Tibial nerve (tissue), 4 donors: ENCODE results near the gene MEIS1. TPM values are rescaled to one million over a fixed set of nuclear protein-coding genes. Genes with fewer than 3 reads are reported as not detected.

ENCODE experiments used
- DNase-seq, 2 donors: peaks; one replicate each; pipeline ENCODE4 v3.0.0-alpha.2; 2019; ENCODE audit warnings: low spot score in 2 of 2
- H3K27ac ChIP-seq, 4 donors: fragments of 200-600 bp; sonication (generic) in 3 of 4; one replicate each; pipeline ENCODE4 v1.5.1; 2017 to 2019; ENCODE audit warnings: mild to moderate bottlenecking in 1 of 4
- H3K27me3 ChIP-seq, 2 donors: fragments of 200-600 bp; sonication (generic) in 1 of 2; one replicate each; pipeline versions ENCODE4 v1.5.1 to v1.6.0; 2017 to 2019
- H3K36me3 ChIP-seq, 3 donors: fragments of 200-600 bp; sonication (generic); one replicate each; pipeline ENCODE4 v1.5.1; 2018 to 2019
- H3K4me1 ChIP-seq, 4 donors: fragments of 200-600 bp; sonication (generic) in 3 of 4; one replicate each; pipeline ENCODE4 v1.5.1; 2017 to 2019
- H3K4me3 ChIP-seq, 4 donors: fragments of 200-600 bp; sonication (generic) in 3 of 4; one replicate each; pipeline ENCODE4 v1.5.1; 2017 to 2019; ENCODE audit warnings: mild to moderate bottlenecking in 1 of 4, moderate library complexity in 1 of 4
- H3K9me3 ChIP-seq, 4 donors: fragments of 200-600 bp; sonication (generic) in 3 of 4; one replicate each; pipeline ENCODE4 v1.5.1; 2017 to 2019
- EP300 ChIP-seq, 2 donors: sonication (generic); formaldehyde crosslinking; IDR thresholded peaks; one replicate each; pipeline ENCODE4 v1.6.1; 2017; ENCODE audit warnings: antibody characterized with exemption in 2 of 2, mild to moderate bottlenecking in 1 of 2
- POLR2A ChIP-seq, 2 donors: fragments of 450-650 bp; IDR thresholded peaks; one replicate each; pipeline ENCODE4 v1.6.1; 2017; ENCODE audit warnings: antibody characterized with exemption in 2 of 2, mild to moderate bottlenecking in 2 of 2, moderate library complexity in 2 of 2
- WGBS, 2 donors: methylation state at CpG; one replicate each; pipeline ENCODE4 v1.1.5; 2018; 5-methylcytosine and 5-hydroxymethylcytosine counted together
- total RNA-seq, 4 donors: library from RNA; depleted of rRNA; stranded (reverse); fragments of >200 nt; gene quantifications; one replicate each; pipeline ENCODE4 v1.1.0, GENCODE V29; 2016
- TF ChIP-seq, protein P1 (sequence below), 5 experiments: fragments of 200-600 bp in 3 of 5; fragments of 450-650 bp in 2 of 5; sonication (generic) in 3 of 5; IDR thresholded peaks; one replicate each; pipeline ENCODE4 v1.5.1; 2016 to 2019; ENCODE audit warnings: antibody characterized with exemption in 5 of 5, mild to moderate bottlenecking in 3 of 5, moderate library complexity in 2 of 5

The MEIS1 gene
- total RNA-seq, 4 donors from 2014 or later = 9.0 to 18.4 (median 12.5) TPM

GRCh38 chr2:66461664-66462500 is 27.0 kb downstream of the MEIS1 start:
- H3K4me3 ChIP-seq = no peak overlapping the region
- H3K27ac ChIP-seq = no peak overlapping the region
- H3K9me3 ChIP-seq = no peaks in the 10 kb centered on the region
- TF ChIP-seq POLR2A (IDR thresholded peaks at IDR 0.05) (no peak), EP300 (IDR thresholded peaks at IDR 0.05) (no peak)
- TF ChIP-seq, protein P1, sequence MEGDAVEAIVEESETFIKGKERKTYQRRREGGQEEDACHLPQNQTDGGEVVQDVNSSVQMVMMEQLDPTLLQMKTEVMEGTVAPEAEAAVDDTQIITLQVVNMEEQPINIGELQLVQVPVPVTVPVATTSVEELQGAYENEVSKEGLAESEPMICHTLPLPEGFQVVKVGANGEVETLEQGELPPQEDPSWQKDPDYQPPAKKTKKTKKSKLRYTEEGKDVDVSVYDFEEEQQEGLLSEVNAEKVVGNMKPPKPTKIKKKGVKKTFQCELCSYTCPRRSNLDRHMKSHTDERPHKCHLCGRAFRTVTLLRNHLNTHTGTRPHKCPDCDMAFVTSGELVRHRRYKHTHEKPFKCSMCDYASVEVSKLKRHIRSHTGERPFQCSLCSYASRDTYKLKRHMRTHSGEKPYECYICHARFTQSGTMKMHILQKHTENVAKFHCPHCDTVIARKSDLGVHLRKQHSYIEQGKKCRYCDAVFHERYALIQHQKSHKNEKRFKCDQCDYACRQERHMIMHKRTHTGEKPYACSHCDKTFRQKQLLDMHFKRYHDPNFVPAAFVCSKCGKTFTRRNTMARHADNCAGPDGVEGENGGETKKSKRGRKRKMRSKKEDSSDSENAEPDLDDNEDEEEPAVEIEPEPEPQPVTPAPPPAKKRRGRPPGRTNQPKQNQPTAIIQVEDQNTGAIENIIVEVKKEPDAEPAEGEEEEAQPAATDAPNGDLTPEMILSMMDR (IDR thresholded peaks at IDR 0.05) = no peak
- no peak for DNase-seq
- peaks cover 0 to 20% (median 0%) of the 10 kb centered on the region in 4 donors for H3K4me1 ChIP-seq
- no peaks in the 10 kb centered on the region for H3K36me3 ChIP-seq
- H3K27me3 ChIP-seq = no peaks in the 10 kb centered on the region
- 63 to 64% methylated on average over 6 of the region's 6 CpGs for WGBS, 2 donors

- H3K4me1 ChIP-seq = peaks cover 0 to 20% (median 0%) of the 10 kb centered on the region in 4 donors
- no peak overlapping the region for H3K4me3 ChIP-seq
- H3K9me3 ChIP-seq = no peaks in the 10 kb centered on the region
- TF ChIP-seq, protein P1 (IDR thresholded peaks at IDR 0.05) = no peak
- TF ChIP-seq EP300 (IDR thresholded peaks at IDR 0.05) = no peak
- no peaks in the 10 kb centered on the region for H3K27me3 ChIP-seq
- no peak overlapping the region for H3K27ac ChIP-seq
- no peak for DNase-seq
- no peaks in the 10 kb centered on the region for H3K36me3 ChIP-seq
- 38 to 40% methylated on average over 5 of the region's 5 CpGs for WGBS, 2 donors
Observed at GRCh38 chr2:66462501-66462825, 27.5 kb downstream of the MEIS1 start.

- no peak for DNase-seq
- H3K36me3 ChIP-seq = no peaks in the 10 kb centered on the region
- WGBS, 2 donors = 70 to 80% methylated on average over 3 of the region's 3 CpGs
- no peak overlapping the region for H3K4me3 ChIP-seq
- H3K4me1 ChIP-seq = peaks cover 0 to 20% (median 0%) of the 10 kb centered on the region in 4 donors
- TF ChIP-seq, protein P1 (IDR thresholded peaks at IDR 0.05) = no peak
- TF ChIP-seq POLR2A (IDR thresholded peaks at IDR 0.05) = no peak
- no peak for TF ChIP-seq EP300 (IDR thresholded peaks at IDR 0.05)
- H3K27ac ChIP-seq = no peak overlapping the region
- no peaks in the 10 kb centered on the region for H3K9me3 ChIP-seq
- no peaks in the 10 kb centered on the region for H3K27me3 ChIP-seq
Observed at GRCh38 chr2:66463206-66463755, 28.4 kb downstream of the MEIS1 start.

- no peak for DNase-seq
- Histone ChIP-seq H3K4me1 (peaks cover 0 to 20% (median 0%) of the 10 kb centered on the region in 4 donors), H3K4me3 (no peak overlapping the region), H3K36me3 (no peaks in the 10 kb centered on the region), H3K9me3 (no peaks in the 10 kb centered on the region), H3K27ac (no peak overlapping the region), H3K27me3 (no peaks in the 10 kb centered on the region)
- WGBS, 2 donors = 52 to 55% methylated on average over 4 of the region's 4 CpGs
- TF ChIP-seq EP300 (IDR thresholded peaks at IDR 0.05) = no peak
- TF ChIP-seq, protein P1 (IDR thresholded peaks at IDR 0.05) = no peak
- TF ChIP-seq POLR2A (IDR thresholded peaks at IDR 0.05) = no peak
Observed at GRCh38 chr2:66464930-66465637, 30.2 kb downstream of the MEIS1 start.

DNA sequence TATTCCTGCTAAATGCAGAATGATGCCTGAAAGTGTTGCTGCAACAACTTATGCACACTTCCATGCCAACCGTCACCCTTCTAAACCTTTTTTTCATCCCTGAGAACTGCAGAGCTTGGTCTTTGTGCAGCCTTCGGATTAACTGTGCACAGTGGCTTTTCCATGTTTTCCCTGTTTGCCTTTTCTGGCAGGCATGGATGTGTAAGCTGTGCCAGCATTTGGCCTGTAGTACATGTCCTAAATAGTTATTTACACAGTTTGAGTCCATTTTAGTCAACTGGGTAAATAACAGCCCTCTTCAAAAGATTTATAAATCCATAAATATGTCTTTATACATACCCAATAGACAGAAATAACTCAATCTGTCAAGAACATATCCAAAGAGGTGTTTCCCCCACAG is 31.5 kb downstream of the MEIS1 start:
- H3K9me3 ChIP-seq = no peaks in the 10 kb centered on the region
- no peaks in the 10 kb centered on the region for H3K27me3 ChIP-seq
- no peak overlapping the region for H3K27ac ChIP-seq
- no peaks in the 10 kb centered on the region for H3K36me3 ChIP-seq
- 52 to 66% methylated on average over 2 of the region's 2 CpGs for WGBS, 2 donors
- no peak overlapping the region for H3K4me3 ChIP-seq
- DNase-seq = no peak
- TF ChIP-seq, protein P1 (IDR thresholded peaks at IDR 0.05) = no peak
- no peak for TF ChIP-seq POLR2A (IDR thresholded peaks at IDR 0.05)
- TF ChIP-seq EP300 (IDR thresholded peaks at IDR 0.05) = no peak
- H3K4me1 ChIP-seq = peaks cover 0 to 20% (median 0%) of the 10 kb centered on the region in 4 donors
